Superior temporal gyrus (tissue), 1 donor: ENCODE measurements around the gene TRAF3IP1.
"Not testable (repeated sequence)": the region's sequence is repeated elsewhere in the genome, so short reads cannot be mapped to it uniquely, and the experiment has no call there.

Source experiments
- DNase-seq: peaks from one replicate; pipeline ENCODE4 v3.0.0-alpha.2; 2016; ENCODE audit errors: extremely low spot score

TRAF3IP1 gene

GRCh38 chr2:238339814-238340213, 19.5 kb downstream of the TRAF3IP1 start:
- DNase-seq = no peak

- no peak for DNase-seq
Observed at GRCh38 chr2:238341536-238341935, 21.2 kb downstream of the TRAF3IP1 start.

- no peak for DNase-seq
Observed at GRCh38 chr2:238344035-238344434, 23.7 kb downstream of the TRAF3IP1 start.

GRCh38 chr2:238344517-238344916, 24.2 kb downstream of the TRAF3IP1 start:
- DNase-seq = no peak

GRCh38 chr2:238345297-238345968, 25.1 kb downstream of the TRAF3IP1 start:
- no peak for DNase-seq

- DNase-seq = no peak
Observed at GRCh38 chr2:238346544-238346943, 26.2 kb downstream of the TRAF3IP1 start.

GRCh38 chr2:238350150-238350897, 30.0 kb downstream of the TRAF3IP1 start:
- DNase-seq = no peak

GRCh38 chr2:238351315-238351714, 31.0 kb downstream of the TRAF3IP1 start:
- DNase-seq = no peak

GRCh38 chr2:238352361-238352760, 32.0 kb downstream of the TRAF3IP1 start:
- DNase-seq = no peak

- peak; percentile 57 for DNase-seq
Observed at GRCh38 chr2:238358769-238359168, 38.5 kb downstream of the TRAF3IP1 start.

- DNase-seq = no peak
Observed at GRCh38 chr2:238359403-238359802, 39.1 kb downstream of the TRAF3IP1 start.

- no peak for DNase-seq
Observed at GRCh38 chr2:238361877-238362276, 41.6 kb downstream of the TRAF3IP1 start.

- DNase-seq = no peak
Observed at GRCh38 chr2:238362626-238363025, 42.3 kb downstream of the TRAF3IP1 start.

GRCh38 chr2:238369591-238370040, 49.3 kb downstream of the TRAF3IP1 start:
- no peak for DNase-seq

GRCh38 chr2:238370094-238370822, 49.9 kb downstream of the TRAF3IP1 start:
- no peak for DNase-seq

- peak; percentile 76 for DNase-seq
Observed at GRCh38 chr2:238370823-238371372, 50.6 kb downstream of the TRAF3IP1 start.

GRCh38 chr2:238372277-238372676, 52.0 kb downstream of the TRAF3IP1 start:
- not testable (repeated sequence) for DNase-seq

GRCh38 chr2:238376884-238377391, 56.6 kb downstream of the TRAF3IP1 start:
- no peak for DNase-seq

GRCh38 chr2:238378230-238379095, 58.1 kb downstream of the TRAF3IP1 start:
- DNase-seq = no peak

GRCh38 chr2:238379096-238379810, 58.9 kb downstream of the TRAF3IP1 start:
- no peak for DNase-seq
